Measurements from ENCODE around the gene SLC25A21. TPM values are rescaled to one million over a fixed set of nuclear protein-coding genes. Genes with fewer than 3 reads are reported as not detected.

The SLC25A21 gene
- total RNA-seq, 1 experiment from 2014 or later, result 7.1 TPM

DNA sequence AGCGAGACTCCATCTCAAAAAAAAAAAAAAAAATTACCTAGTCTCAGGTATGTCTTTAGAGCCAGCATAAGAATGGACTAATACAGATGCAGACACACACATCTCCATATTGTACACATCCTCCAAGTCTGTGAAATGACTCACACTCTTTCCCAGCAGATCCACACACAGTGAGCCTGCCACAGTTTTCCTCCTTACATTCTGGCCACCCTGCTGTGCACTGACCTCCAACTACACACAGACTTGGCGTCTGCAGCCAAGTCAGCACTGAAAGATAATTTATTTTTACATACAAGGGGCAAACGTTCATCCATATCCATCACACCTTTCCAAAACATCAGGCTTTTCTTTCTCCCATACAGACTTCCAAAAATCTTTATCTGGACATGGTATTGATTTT is 115.9 kb downstream of the SLC25A21 start:
- no peak for DNase-seq
- Mint-ChIP-seq H3K27ac (peak overlapping the region; percentile 44 to 85 (median 45); a peak in 4 of 7 replicates), H3K9me3 (peaks cover 6 to 12% of the 10 kb centered on the region in 2 experiments; a peak in 4 of 5 replicates), H3K27me3 (ENCODE audit: low read depth) (no peaks in the 10 kb centered on the region), H3K36me3 (ENCODE audit: insufficient read depth in 1 of 3, low read depth in 3 of 3) (peaks cover 0 to 11% (median 3%) of the 10 kb centered on the region in 3 experiments; a peak in 4 of 7 replicates), H3K4me3 (no peak overlapping the region), H3K4me1 (peaks cover 32 to 36% of the 10 kb centered on the region in 2 experiments)
- Histone ChIP-seq H4K5ac (ENCODE audit: insufficient read length, low read depth, low read length) (no peak overlapping the region), H2AK5ac (ENCODE audit: insufficient read length, low read length) (no peak overlapping the region), H3K4me2 (ENCODE audit: insufficient read depth, insufficient read length, low read length) (no peak overlapping the region), H4K91ac (ENCODE audit: insufficient read length, low read depth, low read length) (no peak overlapping the region), H2BK5ac (ENCODE audit: insufficient read length, low read length) (no peak overlapping the region), H3K27me3 (ENCODE audit: insufficient read depth, low read length) (no peaks in the 10 kb centered on the region), H3T11ph (ENCODE audit: low read length) (no peak overlapping the region), H2BK120ac (ENCODE audit: low read depth, low read length, poor library complexity, severe bottlenecking) (no peak overlapping the region), H3K23ac (ENCODE audit: insufficient read length, low read depth, low read length) (no peak overlapping the region), H2BK12ac (ENCODE audit: insufficient read length, low read depth, low read length) (no peak overlapping the region), H2BK15ac (ENCODE audit: low read depth, low read length) (no peak overlapping the region), H3K14ac (ENCODE audit: insufficient read depth, low read length) (no peak overlapping the region), H3K4ac (ENCODE audit: low read depth, low read length) (no peak overlapping the region), H3K79me1 (ENCODE audit: insufficient read depth, low read depth, low read length, poor library complexity, severe bottlenecking) (no peaks in the 10 kb centered on the region), H2BK20ac (ENCODE audit: low read depth, low read length, poor library complexity, severe bottlenecking) (no peak overlapping the region), H3K4me1 (ENCODE audit: insufficient read depth, low read length) (peaks cover 3% of the 10 kb centered on the region; the same call in 1 of the 2 replicates), H3K9ac (ENCODE audit: extremely low read depth, insufficient read length, low read length) (no peak overlapping the region), H3K27ac (ENCODE audit: insufficient read length, low read depth, low read length) (no peak overlapping the region), H4K8ac (replicated peaks; ENCODE audit: insufficient read length, low read depth, low read length) (no peak overlapping the region), H3K23me2 (ENCODE audit: insufficient read length, low read depth, low read length, poor library complexity, severe bottlenecking) (no peaks in the 10 kb centered on the region), H3K9me3 (ENCODE audit: control insufficient read depth, low read depth, low read length) (no peaks in the 10 kb centered on the region), H3K56ac (ENCODE audit: insufficient read length, low read depth, low read length) (no peak overlapping the region), H3K79me2 (ENCODE audit: insufficient read depth, low read length) (no peaks in the 10 kb centered on the region), H4K20me1 (ENCODE audit: control insufficient read depth, insufficient read depth, insufficient read length) (no peaks in the 10 kb centered on the region), H2AFZ (ENCODE audit: low read length) (no peak overlapping the region), H3K18ac (ENCODE audit: insufficient read length, low read depth, low read length) (no peak overlapping the region)
- TF ChIP-seq, protein P1, sequence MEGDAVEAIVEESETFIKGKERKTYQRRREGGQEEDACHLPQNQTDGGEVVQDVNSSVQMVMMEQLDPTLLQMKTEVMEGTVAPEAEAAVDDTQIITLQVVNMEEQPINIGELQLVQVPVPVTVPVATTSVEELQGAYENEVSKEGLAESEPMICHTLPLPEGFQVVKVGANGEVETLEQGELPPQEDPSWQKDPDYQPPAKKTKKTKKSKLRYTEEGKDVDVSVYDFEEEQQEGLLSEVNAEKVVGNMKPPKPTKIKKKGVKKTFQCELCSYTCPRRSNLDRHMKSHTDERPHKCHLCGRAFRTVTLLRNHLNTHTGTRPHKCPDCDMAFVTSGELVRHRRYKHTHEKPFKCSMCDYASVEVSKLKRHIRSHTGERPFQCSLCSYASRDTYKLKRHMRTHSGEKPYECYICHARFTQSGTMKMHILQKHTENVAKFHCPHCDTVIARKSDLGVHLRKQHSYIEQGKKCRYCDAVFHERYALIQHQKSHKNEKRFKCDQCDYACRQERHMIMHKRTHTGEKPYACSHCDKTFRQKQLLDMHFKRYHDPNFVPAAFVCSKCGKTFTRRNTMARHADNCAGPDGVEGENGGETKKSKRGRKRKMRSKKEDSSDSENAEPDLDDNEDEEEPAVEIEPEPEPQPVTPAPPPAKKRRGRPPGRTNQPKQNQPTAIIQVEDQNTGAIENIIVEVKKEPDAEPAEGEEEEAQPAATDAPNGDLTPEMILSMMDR (conservative IDR thresholded peaks at IDR 0.05), result no peak
- no CpG with 5 or more reads among the region's 3 CpGs for WGBS (ENCODE audit: extremely low coverage, insufficient read length, low lambda C conversion rate)

All from H9 (cell line).